NCI-H2107 treated with DMSO at 0.1 percent for 48 hours (cell line): ENCODE results near the gene KCNV2.

Experiments
- DNase-seq: peaks from one replicate; lab custom pipeline; 2025; ENCODE audit not compliant: unreplicated experiment; lab: John Stamatoyannopoulos, UW

Gene KCNV2

GRCh38 chr9:2758162-2758897 lies 41.0 kb downstream of the KCNV2 start:
- no peak for DNase-seq

- DNase-seq: no peak
These were observed 41.7 kb downstream of the KCNV2 start for GRCh38 chr9:2758898-2759510.

GRCh38 chr9:2761424-2761823 lies 44.1 kb downstream of the KCNV2 start:
- no peak for DNase-seq

- no peak for DNase-seq
These were observed 47.0 kb downstream of the KCNV2 start for GRCh38 chr9:2764353-2764752.

GRCh38 chr9:2765250-2765880 lies 48.1 kb downstream of the KCNV2 start:
- no peak for DNase-seq

- no peak for DNase-seq
These were observed 50.7 kb downstream of the KCNV2 start for GRCh38 chr9:2767800-2768677.

GRCh38 chr9:2771087-2771486 lies 53.8 kb downstream of the KCNV2 start:
- no peak for DNase-seq

- DNase-seq: no peak
These were observed 54.4 kb downstream of the KCNV2 start for GRCh38 chr9:2771661-2772060.

GRCh38 chr9:2777454-2777853 lies 60.1 kb downstream of the KCNV2 start:
- DNase-seq: no peak

- no peak for DNase-seq
These were observed 61.5 kb downstream of the KCNV2 start for GRCh38 chr9:2778816-2779215.
